ENCODE data around the gene LY6G5B.

LY6G5B gene

GRCh38 chr6:31718265-31718664 lies 48.5 kb downstream of the LY6G5B start:
- no peak for DNase-seq

- no peak for DNase-seq
Measured at GRCh38 chr6:31719001-31719400, 49.2 kb downstream of the LY6G5B start.

GRCh38 chr6:31720196-31720770 lies 50.5 kb downstream of the LY6G5B start:
- no peak for DNase-seq

GRCh38 chr6:31721351-31722020 lies 51.7 kb downstream of the LY6G5B start, which contains the start of gene LY6G6C:
LY6G6C (minus strand) TSS chr6:31721746; CDS start chr6:31721679, 67 bp downstream.
- no peak for DNase-seq

- DNase-seq: no peak
Measured at GRCh38 chr6:31722173-31722572, 52.4 kb downstream of the LY6G5B start.
